H1 (cell line): Measurements from ENCODE around the gene PELI2.

Source experiments
- BACH1 ChIP-seq: IDR thresholded peaks from 2 replicates; pipeline ENCODE4 v1.6.1; 2012; ENCODE audit warnings: low read length, improper control_type of control experiment
- CHD2 ChIP-seq: IDR thresholded peaks from 2 replicates; pipeline ENCODE4 v1.6.1; 2012; ENCODE audit warnings: low read length, improper control_type of control experiment
- EP300 ChIP-seq, 2 experiments: IDR thresholded peaks; 1 replicate in 1 of 2; 2 replicates in 1 of 2; pipeline ENCODE4 v1.6.1; 2011 to 2012; ENCODE audit warnings: low read depth in 2 of 2, low read length in 2 of 2, mild to moderate bottlenecking in 2 of 2, borderline replicate concordance in 1 of 2, inconsistent platforms in 1 of 2, moderate library complexity in 1 of 2
- JUN ChIP-seq: IDR thresholded peaks from 2 replicates; pipeline ENCODE4 v1.6.1; 2011; ENCODE audit warnings: low read depth, mild to moderate bottlenecking, improper control_type of control experiment, low read length
- KDM1A ChIP-seq: fragments of 200-600, 300-600 bp; sonication (generic); IDR thresholded peaks from 2 replicates; pipeline ENCODE4 v1.7.1; 2016; ENCODE audit warnings: mild to moderate bottlenecking, low read length, borderline replicate concordance
- RNF2 ChIP-seq: fragments of 200-900, 300-1000 bp; sonication (generic); IDR thresholded peaks from 2 replicates; pipeline ENCODE4 v1.7.1; 2016; ENCODE audit warnings: borderline replicate concordance, low read depth, mild to moderate bottlenecking, antibody characterized with exemption, low read length; ENCODE audit not compliant: poor library complexity, severe bottlenecking; ENCODE audit errors: missing control alignments
- SP2 ChIP-seq: IDR thresholded peaks from 2 replicates; pipeline ENCODE4 v1.6.1; 2012; ENCODE audit warnings: mild to moderate bottlenecking, low read length, inconsistent platforms
- TF ChIP-seq, protein P1 (sequence below), 3 experiments: IDR thresholded peaks; 1 replicate in 2 of 3; 2 replicates in 1 of 3; pipeline versions ENCODE4 v1.5.1 to v1.6.1; 2011; ENCODE audit warnings: low read length in 3 of 3, mild to moderate bottlenecking in 3 of 3, inconsistent platforms in 2 of 3, low read depth in 1 of 3, moderate library complexity in 1 of 3; ENCODE audit not compliant: insufficient read depth in 1 of 3; ENCODE audit errors: control extremely low read depth in 1 of 3
- TF ChIP-seq, protein P2 (sequence below): IDR thresholded peaks from 2 replicates; pipeline ENCODE4 v1.6.1; 2012; ENCODE audit warnings: inconsistent platforms

DNA sequence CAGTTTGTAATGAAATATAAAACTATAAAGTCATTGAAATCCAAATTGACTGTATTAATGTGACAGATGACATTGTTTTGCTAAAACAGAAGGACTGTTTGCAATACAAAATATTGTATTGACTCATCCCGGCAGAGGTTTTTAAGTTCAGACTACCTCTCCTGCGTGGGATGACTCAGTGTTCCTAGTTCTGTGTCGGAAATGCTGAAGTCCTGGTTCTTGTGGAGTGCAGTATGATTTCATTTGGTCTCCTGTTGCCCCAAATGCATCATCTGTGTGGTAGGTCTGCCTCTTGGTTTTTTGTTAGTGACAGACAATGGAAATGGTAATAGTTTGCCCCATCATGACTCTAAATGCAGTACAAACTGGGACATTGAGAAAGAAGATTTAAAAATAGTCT is 27.8 kb downstream of the PELI2 start:
- TF ChIP-seq BACH1 (no peak), RNF2 (no peak), JUN (no peak), KDM1A (no peak), SP2 (no peak), CHD2 (no peak), EP300 (IDR thresholded peaks at IDR 0.05; ENCODE audit: borderline replicate concordance in 1 of 2, low read depth in 2 of 2, low read length in 2 of 2) (no peak)
- TF ChIP-seq, protein P1, sequence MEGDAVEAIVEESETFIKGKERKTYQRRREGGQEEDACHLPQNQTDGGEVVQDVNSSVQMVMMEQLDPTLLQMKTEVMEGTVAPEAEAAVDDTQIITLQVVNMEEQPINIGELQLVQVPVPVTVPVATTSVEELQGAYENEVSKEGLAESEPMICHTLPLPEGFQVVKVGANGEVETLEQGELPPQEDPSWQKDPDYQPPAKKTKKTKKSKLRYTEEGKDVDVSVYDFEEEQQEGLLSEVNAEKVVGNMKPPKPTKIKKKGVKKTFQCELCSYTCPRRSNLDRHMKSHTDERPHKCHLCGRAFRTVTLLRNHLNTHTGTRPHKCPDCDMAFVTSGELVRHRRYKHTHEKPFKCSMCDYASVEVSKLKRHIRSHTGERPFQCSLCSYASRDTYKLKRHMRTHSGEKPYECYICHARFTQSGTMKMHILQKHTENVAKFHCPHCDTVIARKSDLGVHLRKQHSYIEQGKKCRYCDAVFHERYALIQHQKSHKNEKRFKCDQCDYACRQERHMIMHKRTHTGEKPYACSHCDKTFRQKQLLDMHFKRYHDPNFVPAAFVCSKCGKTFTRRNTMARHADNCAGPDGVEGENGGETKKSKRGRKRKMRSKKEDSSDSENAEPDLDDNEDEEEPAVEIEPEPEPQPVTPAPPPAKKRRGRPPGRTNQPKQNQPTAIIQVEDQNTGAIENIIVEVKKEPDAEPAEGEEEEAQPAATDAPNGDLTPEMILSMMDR (IDR thresholded peaks at IDR 0.05; ENCODE audit: control extremely low read depth in 1 of 3, insufficient read depth in 1 of 3, low read depth in 1 of 3, low read length in 3 of 3), result no peak
- TF ChIP-seq, protein P2, sequence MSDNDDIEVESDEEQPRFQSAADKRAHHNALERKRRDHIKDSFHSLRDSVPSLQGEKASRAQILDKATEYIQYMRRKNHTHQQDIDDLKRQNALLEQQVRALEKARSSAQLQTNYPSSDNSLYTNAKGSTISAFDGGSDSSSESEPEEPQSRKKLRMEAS, result no peak
